Activated CD8-positive, alpha-beta memory T cell treated with anti-CD3 and anti-CD28 coated beads, Interleukin-2, amount 50 U/mL, for 24 hours (primary cell): ENCODE results near the gene LRRN2.
"Not testable (repeated sequence)": the region's sequence is repeated elsewhere in the genome, so short reads cannot be mapped to it uniquely, and the experiment has no call there.

Experiments used
- DNase-seq: peaks from one replicate; pipeline ENCODE4 v3.0.0-alpha.2; 2020; ENCODE audit errors: extremely low read depth

Gene LRRN2

GRCh38 chr1:204692841-204693356 is 7.4 kb upstream of the LRRN2 start:
- DNase-seq = no peak

- no peak for DNase-seq
Measured at GRCh38 chr1:204692325-204692840, 6.8 kb upstream of the LRRN2 start.

GRCh38 chr1:204691328-204691730 is 5.8 kb upstream of the LRRN2 start:
- not testable (repeated sequence) for DNase-seq

- no peak for DNase-seq
Measured at GRCh38 chr1:204688776-204689175, 3.2 kb upstream of the LRRN2 start.

GRCh38 chr1:204688007-204688406 is 2.5 kb upstream of the LRRN2 start:
- no peak for DNase-seq

- DNase-seq = no peak
Measured at GRCh38 chr1:204684571-204685235, 835 bp downstream of the LRRN2 start.

- DNase-seq = no peak
Measured at GRCh38 chr1:204684206-204684570, 1.4 kb downstream of the LRRN2 start.

GRCh38 chr1:204683284-204684205 is 2.0 kb downstream of the LRRN2 start:
- DNase-seq = no peak

- DNase-seq = no peak
Measured at GRCh38 chr1:204680461-204680860, 5.1 kb downstream of the LRRN2 start.

- DNase-seq = no peak
Measured at GRCh38 chr1:204680051-204680450, 5.5 kb downstream of the LRRN2 start.

- no peak for DNase-seq
Measured at GRCh38 chr1:204678721-204679475, 6.6 kb downstream of the LRRN2 start.

- DNase-seq = no peak
Measured at GRCh38 chr1:204677864-204678263, 7.7 kb downstream of the LRRN2 start.

- DNase-seq = no peak
Measured at GRCh38 chr1:204676043-204676442, 9.5 kb downstream of the LRRN2 start.

GRCh38 chr1:204673909-204674649 is 11.5 kb downstream of the LRRN2 start:
- DNase-seq = no peak

GRCh38 chr1:204673209-204673608 is 12.3 kb downstream of the LRRN2 start:
- DNase-seq = no peak

- no peak for DNase-seq
Measured at GRCh38 chr1:204672482-204673121, 12.9 kb downstream of the LRRN2 start.

- DNase-seq = no peak
Measured at GRCh38 chr1:204672069-204672468, 13.5 kb downstream of the LRRN2 start.

GRCh38 chr1:204670152-204670927 is 15.2 kb downstream of the LRRN2 start:
- DNase-seq = no peak

- no peak for DNase-seq
Measured at GRCh38 chr1:204669579-204669978, 16.0 kb downstream of the LRRN2 start.

GRCh38 chr1:204664384-204664651 is 21.2 kb downstream of the LRRN2 start:
- DNase-seq = no peak
